Endometrium (tissue), 2 donors: ENCODE data around the gene UCHL3.

Experiments used
- FAIRE-seq: peaks from 2 replicates; lab custom pipeline; 2012; peaks lifted over from hg19 to GRCh38; lab: Jason Lieb, UNC
- donor health status: control.
- donor health status: control.

UCHL3 gene

DNA sequence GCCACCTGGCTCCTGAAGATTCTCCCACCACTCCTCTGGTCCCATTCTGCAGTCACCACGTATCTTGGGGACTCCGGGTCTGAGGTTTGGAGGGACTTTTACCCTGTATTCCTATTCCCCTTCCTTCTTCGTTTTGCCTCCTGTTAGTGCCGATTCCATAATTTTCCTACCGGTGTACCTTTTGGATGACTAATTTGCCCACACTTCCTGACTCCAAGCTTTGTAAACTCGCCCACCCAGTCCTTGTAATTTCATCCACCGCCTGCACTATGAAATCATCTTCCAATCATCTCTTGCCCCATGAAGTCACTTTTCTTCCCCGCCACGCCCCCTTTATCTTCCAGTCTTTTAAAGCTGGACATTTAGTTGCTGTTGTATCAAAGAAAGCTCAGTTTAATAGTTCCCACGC is 572 bp downstream of the UCHL3 start:
- FAIRE-seq: no peak

DNA sequence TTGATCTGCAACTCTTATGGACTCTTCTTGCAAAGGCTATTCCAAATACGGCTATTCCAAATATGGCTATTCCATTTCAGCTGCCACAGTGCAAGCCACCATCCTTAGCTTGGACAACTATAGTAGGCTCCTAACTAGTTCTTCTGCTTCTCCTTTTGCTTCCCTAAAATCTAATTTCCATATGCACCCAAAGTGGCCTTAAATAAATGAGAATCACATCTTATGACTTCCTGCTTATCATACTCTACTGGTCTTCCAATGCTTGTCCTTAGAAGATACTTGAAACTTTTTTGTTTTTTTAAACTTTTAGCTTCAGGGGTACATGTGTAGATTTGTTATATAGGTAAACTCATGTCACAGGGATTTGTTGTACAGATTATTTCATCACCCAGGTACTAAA is 4.9 kb downstream of the UCHL3 start:
- FAIRE-seq: no peak

DNA sequence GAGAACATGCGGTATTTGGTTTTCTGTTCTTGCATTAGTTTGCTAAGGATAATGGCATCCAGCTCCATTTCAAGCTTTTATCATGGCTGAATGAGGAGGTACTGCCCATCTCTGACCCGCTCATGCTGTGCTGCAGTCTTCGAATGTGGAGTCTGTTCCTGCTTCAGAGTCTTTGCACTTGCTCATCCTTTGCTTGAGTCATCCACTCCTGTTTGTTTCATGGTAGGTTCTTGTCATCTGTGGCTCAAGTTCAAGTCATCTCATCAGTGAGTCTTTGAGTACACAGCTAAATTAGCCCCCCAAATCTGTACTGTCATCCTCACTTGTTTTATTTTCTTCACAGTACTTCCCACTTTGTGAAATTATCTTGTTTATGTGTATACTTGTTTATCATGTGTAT is 5.4 kb downstream of the UCHL3 start:
- FAIRE-seq: no peak

DNA sequence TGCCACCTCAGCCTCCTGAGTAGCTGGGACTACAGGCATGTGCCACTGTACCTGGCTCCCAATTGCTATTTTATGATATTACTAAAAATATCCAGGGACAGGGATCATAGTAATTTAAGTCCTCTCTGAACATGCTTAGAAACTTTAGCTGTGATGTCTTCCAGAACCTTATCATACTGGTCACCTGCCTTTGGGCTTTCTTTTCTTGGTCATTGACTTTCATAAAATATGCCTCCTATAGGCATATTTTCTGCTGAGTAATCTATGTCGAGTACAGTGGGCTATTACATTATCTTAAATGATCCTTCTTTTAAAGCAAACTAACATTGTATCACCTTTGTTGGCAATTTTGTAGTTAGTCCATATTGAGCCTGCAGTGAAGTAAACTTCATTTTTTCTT is 6.2 kb downstream of the UCHL3 start:
- FAIRE-seq: no peak

DNA sequence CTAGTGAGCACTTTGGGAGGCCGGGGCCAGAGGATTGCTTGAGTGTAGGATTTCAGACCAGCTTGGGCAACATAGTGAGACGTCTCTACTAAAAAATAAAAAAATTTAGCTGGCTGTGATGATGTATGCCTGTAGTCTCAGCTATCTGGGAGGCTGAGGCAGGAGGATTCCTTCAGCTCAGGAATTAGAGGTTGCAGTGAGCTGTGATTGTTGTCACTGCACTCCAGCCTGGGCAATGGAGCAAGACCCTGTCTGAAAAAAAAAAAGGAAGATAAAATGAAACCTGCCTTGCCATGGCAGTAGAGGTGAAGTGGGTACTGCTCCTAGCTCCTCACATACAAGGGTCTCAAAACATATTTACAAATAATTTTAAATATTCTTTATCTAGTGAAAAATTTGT is 7.4 kb downstream of the UCHL3 start:
- FAIRE-seq: no peak

DNA sequence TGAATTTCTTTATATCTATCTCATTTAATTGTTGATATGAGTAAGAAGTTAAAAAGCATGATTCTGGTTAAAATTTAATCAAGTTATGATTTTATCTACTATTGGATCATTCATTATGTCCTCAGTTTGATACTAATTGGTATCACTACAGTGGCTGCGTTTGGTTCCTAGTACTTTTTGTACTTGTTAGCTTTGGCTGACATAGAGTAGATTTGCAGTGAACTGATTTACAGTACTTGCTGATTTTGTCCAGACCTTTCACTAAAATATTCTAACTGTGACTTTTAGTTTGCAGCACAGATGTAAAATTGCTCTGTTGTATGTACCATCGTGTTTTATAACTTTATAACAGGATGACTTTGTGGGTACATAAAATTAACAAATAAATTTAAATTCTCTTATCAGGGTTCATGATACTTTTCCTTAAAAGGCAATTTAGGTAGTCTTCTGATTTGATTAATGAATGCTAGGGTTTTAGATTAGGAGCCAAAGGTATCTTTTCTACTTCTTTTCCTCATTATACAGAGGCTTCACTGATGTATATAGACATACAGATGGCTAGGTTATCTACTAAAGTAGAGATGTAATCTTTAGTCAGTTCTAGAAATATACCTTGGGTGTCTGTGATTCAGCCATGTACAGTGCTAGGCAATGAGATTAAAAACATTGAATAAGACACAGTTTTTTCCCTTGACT is 8.7 kb downstream of the UCHL3 start:
- no peak for FAIRE-seq

DNA sequence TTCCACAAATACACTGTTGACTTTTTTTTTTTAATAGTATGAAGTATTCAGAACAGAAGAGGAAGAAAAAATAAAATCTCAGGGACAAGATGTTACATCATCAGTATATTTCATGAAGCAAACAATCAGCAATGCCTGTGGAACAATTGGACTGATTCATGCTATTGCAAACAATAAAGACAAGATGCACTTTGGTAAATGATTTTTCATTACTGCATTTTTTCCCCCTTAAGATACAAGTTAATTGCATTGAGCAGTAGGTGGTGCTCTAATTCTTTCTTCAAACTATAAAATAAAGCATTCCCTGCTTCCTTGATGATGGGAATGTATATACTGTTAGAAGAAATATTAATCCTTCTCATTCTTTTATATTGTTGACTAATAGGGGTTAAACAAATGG is 17.1 kb downstream of the UCHL3 start:
- no peak for FAIRE-seq

DNA sequence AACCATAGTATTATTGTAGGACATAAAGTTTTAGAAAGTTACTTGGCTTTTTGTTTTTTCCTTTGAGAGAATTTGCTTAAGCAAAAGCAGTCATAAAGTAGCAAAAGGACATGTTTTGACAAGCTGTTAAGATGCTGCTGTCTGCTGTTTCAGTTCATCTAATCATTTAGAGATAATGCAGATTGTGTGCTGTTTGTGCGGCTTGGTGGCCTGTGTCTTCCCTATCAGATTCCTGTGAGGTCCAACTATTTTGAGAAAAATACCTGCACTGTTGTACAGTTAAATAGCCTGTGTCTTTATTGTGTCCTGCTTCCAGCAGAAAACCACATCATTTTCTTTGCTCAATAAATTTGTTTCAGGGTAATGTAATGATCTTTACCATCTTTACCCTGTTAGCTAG is 20.0 kb downstream of the UCHL3 start:
- FAIRE-seq: no peak

DNA sequence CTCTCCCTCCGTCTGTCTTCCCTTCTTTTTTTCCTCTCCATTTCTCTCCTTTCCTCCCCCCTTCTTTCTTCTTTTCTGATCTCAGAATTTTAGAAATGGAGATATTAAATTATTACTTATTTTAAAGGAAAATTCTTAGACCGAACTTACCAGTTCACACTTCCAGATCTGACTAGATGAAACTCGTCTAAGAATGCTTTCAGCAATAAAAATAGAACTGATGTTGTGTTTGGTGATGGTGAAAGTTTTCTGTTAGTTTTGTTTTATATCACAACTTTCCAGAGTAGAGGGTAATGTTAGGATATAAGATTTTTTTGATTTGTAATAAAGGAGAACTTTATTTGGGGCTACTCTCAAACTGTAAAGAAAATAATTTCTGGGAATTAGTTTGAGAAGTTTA is 29.9 kb downstream of the UCHL3 start:
- no peak for FAIRE-seq

DNA sequence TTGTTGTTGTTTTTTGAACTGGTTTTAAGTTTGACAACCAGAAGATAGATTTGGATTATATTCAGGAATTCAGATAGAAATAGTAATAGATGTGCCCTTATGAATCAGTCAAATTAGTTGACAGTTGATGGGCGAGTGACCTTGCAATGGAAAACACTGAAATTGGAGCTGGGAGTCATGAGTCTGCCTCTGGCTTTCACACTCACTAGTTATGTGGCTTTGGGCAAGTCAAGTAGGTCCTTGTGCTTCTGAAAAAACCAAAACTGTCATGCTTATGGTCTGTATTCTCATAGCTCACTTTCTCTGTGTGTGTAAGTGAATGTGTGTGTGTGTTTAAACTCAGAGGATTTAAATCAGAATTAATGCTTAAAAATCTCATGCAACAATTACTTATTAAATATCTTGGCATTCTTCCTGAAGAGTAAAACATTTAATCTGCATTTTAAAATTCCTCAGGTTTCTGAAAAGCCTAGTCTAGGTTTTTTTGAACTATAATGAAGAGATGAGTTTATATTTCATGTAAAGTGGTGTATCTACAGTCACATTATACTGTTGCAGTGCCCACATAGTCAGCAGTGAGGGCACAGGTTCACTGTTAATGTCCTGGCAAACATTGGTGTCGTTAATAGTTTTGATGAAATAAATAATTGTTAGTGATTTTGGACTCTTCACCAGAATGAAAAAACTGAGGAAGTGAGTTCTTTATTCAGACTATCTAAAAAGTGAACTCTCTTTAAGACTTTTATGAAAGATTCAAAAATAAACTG is 32.5 kb downstream of the UCHL3 start:
- no peak for FAIRE-seq

DNA sequence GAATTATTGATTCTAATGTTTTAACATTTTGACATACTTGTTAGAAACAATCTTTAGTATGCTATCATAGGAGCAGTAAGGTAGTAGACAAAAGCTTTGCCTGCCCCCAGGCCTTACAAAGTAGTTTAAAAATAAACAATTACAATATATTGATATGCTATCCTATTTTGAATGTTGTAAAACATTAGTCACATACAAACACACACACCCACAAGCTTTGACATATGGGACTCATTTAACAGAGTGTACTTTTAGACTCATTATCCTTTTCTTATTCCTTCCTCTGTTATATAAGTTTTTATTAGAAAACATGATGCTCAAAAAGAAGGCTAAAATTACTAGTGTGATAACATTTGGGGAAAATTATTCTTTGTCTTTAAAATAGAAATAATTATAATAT is 33.5 kb downstream of the UCHL3 start:
- FAIRE-seq: no peak

DNA sequence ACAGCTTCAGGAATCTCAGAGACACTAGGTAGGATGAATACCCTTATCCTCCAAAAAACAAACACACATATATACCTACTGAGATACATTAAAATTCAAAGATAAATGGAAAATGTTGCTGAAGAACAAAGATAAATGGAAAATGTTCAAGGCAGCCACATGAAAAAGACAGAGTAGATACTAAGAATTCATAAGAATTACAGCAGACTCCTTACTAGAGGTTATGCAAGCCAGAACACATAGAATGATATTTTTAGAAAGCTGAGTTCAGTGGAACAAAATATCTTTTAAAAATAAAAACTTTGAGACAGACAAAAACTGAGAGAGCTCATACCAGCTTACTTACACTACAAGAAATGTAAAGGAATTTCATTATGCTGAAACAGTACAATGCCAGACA is 35.6 kb downstream of the UCHL3 start:
- FAIRE-seq: no peak

DNA sequence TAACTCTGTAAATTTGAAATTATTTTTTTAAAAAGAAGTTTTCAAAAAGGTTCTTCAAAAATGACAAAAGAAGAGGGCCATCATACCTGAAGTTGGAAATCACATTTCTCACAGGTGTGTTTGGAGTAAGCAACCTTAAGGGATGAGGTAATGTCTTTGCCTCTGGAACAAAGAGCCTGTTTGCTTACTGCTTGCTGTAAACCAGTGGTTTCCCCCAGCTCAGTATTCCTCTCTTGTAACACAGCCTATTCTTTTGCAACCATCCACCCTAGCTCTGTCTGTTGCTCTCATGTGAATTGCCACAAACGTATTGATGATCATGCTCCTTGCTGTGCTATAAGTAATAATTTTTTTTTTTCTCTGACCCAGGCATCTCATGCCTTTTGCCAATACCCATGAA is 38.1 kb downstream of the UCHL3 start:
- FAIRE-seq: no peak

DNA sequence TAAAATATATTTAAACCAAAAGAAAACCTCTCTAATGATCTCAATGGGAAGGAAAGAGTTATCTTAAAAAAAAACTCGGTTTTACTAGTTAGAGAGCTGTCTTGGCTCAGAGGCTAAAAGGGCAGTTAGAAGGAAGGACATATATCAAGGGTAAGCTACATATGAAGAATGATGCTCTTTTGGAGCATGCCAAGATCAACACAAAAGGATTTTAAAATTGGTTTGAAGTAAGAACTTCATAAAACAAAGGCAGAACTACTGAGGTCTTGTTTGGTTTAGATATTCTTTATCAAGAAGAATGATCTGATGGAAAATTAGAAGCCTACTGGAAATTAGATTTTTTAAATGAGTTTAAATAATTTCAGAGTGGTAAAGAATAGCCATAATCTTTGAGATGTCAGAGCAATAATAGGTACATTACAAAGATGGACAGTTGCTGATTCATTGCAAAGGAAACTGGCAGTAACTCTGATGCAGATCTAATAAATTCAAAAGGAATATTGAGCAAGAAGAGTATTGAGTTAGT is 47.1 kb downstream of the UCHL3 start:
- FAIRE-seq: no peak

DNA sequence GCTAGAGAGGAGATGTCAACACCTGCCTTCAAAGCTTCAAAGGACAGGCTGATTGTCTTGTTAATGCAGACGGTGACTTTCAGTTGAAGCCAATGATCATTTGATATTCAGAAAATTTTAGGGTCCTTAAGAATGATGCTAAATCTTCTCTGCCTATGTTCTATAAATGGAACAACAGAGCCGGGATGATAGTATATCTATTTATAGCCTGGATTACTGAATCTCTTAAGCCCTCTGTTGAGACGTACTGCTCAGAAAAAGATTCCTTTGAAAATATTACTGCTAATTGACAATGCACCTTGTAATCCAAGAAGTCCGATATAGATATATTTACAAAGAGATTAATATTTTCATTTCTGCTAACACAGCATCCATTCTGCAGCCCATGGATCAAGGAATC is 50.8 kb downstream of the UCHL3 start:
- FAIRE-seq: no peak

DNA sequence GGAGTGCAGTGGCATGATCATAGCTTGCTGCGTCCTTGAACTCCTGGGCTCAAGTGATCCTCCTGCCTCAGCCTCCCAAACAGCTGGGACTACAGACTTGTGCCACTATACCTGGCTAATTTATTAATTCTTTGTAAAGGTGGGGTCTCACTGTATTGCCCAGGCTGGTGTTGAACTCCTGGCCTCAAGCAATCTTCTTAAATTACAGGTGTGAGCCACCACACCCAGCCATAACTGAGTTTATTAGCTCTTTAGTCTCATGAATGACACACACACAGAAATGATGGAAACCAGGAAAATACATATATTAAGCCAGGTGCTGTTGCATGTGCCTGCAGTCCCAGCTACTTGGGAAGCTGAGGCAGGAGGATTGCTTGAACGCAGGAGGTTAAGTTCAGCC is 53.4 kb downstream of the UCHL3 start:
- no peak for FAIRE-seq

DNA sequence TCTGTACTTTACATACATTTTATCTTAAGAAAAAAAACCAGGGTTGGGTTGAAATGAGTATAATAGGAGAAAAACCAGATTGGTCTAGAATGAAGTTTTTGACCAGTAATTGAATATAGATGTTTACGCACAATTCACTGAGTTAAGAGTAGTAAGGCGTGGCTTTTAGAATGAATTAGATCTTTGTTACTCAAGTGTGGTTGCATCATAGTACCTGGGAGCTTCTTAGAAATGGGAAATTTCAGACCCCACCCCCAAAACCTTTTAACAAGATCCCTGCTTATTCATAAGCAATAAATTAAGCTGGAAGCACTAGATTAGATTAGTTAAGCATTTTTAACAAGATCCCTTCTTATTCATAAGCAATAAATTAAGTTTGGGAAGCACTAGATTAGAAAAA is 57.9 kb downstream of the UCHL3 start:
- FAIRE-seq: no peak

DNA sequence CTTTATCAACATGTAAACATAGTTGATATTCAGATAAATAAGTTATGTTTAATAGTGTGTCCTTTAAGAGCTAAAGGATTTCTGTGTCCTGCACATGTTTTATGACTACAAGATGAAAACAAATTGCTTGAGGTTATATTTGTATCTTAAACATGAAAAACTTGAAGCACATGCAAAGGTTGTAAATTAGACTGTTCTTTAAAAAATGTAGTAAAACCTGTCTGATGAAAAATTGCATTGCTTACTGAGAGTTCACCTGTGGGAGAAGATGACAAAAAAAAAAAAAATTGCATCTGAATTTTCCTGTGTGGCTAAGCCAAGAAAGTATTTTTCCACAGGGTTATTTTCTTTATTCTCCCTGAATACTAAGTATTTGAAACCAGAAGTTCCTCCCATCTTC is 60.9 kb downstream of the UCHL3 start:
- no peak for FAIRE-seq

DNA sequence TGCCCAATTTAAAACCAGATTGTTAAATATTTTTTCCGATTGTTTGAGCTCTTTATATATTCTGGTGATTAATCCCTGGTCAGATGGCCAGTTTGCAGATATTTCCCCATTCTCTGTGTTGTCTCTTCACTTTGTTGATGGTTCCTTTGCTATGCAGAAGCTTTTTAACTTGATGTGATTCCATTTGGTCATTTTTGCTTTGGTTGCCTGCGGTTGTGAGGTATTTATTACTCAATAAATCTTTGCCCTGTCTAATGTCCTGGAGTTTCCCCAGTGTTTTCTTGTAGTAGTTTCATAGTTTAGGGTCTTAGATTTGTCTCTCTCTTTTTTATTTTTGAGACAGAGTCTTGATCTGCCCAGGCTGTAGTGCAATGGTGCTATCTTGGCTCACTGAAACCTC is 62.8 kb downstream of the UCHL3 start:
- no peak for FAIRE-seq

DNA sequence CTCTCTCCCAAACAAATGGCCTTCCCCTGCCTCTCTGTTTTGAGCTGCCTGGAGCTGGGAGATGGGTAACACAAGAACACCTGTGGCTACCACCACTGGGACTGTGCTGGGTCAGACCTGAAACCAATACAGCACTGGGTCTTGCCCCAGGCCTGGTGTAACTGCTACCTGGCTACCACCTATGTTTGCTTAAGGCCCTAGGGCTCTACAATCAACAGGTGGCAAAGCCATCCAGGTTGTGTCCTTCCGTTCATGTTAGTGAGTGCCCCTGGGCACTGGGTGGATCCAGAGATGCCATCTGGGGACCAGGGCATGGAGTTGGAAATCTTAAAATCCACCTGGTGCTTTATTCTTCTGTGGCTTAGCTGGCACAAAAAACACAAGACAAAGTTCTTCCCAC is 67.6 kb downstream of the UCHL3 start:
- FAIRE-seq: no peak

DNA sequence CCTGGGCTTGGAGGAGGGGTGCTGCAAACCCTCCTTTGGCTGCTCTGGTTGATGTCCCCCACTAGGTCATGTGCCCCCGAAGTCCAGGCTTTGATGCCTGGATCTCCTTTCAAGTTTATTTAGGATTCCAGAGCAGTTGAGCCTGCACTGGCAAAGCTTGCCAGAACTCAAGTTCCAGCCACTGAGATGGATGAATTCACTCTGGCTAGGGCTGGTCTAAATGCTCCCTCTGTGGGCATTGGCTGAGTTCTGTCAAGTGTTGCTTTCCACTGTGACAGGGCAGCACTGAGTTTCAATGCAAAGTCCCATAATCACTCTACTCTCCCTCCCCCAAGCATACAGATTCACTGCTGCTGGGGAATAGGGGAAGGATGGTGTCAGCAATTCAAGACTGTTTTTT is 68.7 kb downstream of the UCHL3 start:
- FAIRE-seq: no peak

DNA sequence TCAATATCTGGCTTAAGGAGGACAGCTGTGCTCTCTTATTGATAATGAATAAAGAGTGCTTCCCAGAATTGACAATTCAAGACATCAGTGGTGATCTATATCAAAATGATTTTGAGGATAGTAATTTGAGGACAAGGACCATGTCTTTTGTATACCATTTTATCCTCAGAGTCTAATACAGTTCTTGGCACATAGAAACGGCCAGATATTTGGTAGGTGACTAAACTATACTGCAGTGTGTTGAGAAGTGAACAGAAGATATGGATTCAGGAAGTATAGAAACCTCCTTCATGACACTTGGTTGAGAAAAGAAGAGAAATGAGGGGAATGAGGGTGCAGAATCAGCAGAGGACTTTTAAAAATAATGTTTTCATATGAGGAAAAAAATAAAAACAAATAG is 70.4 kb downstream of the UCHL3 start:
- no peak for FAIRE-seq

DNA sequence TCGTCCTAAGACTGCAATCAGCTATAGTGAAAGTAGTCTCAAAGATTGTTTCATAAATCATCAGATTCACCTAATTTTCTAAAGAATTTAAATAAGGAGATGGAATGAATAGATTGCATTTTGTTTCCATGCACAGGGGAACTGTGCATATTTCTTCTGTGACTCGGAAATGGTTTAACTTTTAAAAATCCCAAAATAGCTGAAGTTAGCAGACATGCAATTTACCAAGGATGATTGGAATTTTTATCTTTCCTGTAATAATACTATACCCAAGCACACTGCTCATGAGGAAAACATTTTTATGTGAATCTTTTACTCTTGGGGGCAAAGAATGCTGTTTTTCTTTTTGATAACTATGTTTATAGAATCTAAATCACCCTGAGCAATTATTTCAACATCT is 71.6 kb downstream of the UCHL3 start:
- FAIRE-seq: no peak

DNA sequence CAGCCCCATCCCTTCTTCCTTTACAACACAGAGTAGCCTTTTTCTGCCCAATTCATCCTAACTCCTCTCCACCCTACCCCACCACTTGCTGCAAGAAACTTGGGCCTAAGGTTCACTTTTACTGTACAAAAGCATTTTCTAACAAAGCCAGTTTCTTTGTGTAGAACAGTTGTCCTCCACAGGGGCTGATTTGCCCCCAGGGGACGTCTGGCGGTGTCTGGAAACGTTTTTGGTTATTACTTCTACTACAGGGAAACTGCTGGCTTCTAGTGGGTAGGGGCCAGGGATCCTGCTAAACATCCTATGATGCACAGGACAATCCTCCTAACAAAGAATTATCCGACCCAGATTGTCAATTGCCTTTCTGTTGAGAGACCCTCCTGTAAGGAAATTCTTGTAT is 79.2 kb downstream of the UCHL3 start:
- no peak for FAIRE-seq
